Measurements from ENCODE around the gene CD40. TPM values are rescaled to one million over a fixed set of nuclear protein-coding genes. Genes with fewer than 3 reads are reported as not detected.

Gene CD40
- polyA plus RNA-seq, 1 of the 3 experiments (the other 2 are of a cell fraction) = not detected

DNA sequence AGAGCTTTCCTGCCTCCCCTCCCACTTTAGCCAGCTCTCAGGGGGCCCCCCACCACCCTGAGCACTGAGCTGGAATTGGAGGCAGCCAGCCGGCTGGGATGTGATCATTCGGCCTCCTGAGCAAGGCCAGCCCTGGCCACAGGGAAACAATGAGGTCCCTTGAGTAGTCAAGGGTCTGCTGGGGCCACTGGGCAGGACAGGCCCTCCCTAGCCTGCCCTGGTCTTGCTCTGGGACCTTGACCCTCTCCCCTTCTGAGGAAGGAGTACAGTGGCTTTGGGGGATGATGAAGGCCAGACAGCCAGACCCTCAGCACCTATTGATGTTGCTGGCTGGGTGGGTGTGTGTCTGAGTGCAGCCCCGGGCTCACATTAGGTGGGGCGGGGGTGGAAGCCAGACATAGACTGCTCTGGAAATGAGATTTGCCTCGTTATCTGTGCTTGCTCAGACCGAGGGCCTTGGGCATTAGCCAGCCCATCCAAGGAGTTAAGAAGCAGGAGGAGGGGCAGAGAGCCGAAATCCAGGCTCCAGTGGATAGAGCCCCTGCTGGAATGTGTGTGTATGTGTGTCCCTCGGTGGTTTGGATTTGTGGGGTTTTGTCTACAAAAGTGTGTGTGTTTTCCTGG is 21.3 kb downstream of the CD40 start (continued):
- TF ChIP-seq, protein P1, sequence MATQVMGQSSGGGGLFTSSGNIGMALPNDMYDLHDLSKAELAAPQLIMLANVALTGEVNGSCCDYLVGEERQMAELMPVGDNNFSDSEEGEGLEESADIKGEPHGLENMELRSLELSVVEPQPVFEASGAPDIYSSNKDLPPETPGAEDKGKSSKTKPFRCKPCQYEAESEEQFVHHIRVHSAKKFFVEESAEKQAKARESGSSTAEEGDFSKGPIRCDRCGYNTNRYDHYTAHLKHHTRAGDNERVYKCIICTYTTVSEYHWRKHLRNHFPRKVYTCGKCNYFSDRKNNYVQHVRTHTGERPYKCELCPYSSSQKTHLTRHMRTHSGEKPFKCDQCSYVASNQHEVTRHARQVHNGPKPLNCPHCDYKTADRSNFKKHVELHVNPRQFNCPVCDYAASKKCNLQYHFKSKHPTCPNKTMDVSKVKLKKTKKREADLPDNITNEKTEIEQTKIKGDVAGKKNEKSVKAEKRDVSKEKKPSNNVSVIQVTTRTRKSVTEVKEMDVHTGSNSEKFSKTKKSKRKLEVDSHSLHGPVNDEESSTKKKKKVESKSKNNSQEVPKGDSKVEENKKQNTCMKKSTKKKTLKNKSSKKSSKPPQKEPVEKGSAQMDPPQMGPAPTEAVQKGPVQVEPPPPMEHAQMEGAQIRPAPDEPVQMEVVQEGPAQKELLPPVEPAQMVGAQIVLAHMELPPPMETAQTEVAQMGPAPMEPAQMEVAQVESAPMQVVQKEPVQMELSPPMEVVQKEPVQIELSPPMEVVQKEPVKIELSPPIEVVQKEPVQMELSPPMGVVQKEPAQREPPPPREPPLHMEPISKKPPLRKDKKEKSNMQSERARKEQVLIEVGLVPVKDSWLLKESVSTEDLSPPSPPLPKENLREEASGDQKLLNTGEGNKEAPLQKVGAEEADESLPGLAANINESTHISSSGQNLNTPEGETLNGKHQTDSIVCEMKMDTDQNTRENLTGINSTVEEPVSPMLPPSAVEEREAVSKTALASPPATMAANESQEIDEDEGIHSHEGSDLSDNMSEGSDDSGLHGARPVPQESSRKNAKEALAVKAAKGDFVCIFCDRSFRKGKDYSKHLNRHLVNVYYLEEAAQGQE (IDR thresholded peaks at IDR 0.05; ENCODE audit: low read depth, low read length) = no peak
- TF ChIP-seq JUND (IDR thresholded peaks at IDR 0.05) (no peak), MXI1 (IDR thresholded peaks at IDR 0.05; ENCODE audit: low read depth, low read length) (no peak), FOXM1 (IDR thresholded peaks at IDR 0.05; ENCODE audit: low read depth) (no peak), CHD2 (IDR thresholded peaks at IDR 0.05; ENCODE audit: low read length, partially characterized antibody) (peak; percentile 84), EZH2phosphoT487 (IDR thresholded peaks at IDR 0.05; ENCODE audit: borderline replicate concordance, low read depth) (no peak), GABPA (IDR thresholded peaks at IDR 0.05; ENCODE audit: low read depth) (no peak), RXRA (IDR thresholded peaks at IDR 0.05; ENCODE audit: borderline replicate concordance, low read depth) (no peak), FOSL2 (IDR thresholded peaks at IDR 0.05; ENCODE audit: borderline replicate concordance, low read depth) (no peak), RFX5 (IDR thresholded peaks at IDR 0.05; ENCODE audit: low read length) (no peak), USF1 (IDR thresholded peaks at IDR 0.05; ENCODE audit: borderline replicate concordance, low read depth) (no peak), YY1 (IDR thresholded peaks at IDR 0.05; ENCODE audit: low read depth) (no peak), PBX3 (IDR thresholded peaks at IDR 0.05) (no peak), TEAD4 (IDR thresholded peaks at IDR 0.05; ENCODE audit: borderline replicate concordance, insufficient read depth) (no peak), EP300 (IDR thresholded peaks at IDR 0.05; ENCODE audit: borderline replicate concordance in 1 of 2, low read depth in 1 of 2, low read length in 1 of 2) (peak in 1 of 2 experiments; percentile 95; a peak in 2 of 4 replicates)
- TF ChIP-seq, protein P2, sequence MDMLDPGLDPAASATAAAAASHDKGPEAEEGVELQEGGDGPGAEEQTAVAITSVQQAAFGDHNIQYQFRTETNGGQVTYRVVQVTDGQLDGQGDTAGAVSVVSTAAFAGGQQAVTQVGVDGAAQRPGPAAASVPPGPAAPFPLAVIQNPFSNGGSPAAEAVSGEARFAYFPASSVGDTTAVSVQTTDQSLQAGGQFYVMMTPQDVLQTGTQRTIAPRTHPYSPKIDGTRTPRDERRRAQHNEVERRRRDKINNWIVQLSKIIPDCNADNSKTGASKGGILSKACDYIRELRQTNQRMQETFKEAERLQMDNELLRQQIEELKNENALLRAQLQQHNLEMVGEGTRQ (IDR thresholded peaks at IDR 0.05; ENCODE audit: borderline replicate concordance, low read depth, low read length) = no peak
- TF ChIP-seq, protein P3, sequence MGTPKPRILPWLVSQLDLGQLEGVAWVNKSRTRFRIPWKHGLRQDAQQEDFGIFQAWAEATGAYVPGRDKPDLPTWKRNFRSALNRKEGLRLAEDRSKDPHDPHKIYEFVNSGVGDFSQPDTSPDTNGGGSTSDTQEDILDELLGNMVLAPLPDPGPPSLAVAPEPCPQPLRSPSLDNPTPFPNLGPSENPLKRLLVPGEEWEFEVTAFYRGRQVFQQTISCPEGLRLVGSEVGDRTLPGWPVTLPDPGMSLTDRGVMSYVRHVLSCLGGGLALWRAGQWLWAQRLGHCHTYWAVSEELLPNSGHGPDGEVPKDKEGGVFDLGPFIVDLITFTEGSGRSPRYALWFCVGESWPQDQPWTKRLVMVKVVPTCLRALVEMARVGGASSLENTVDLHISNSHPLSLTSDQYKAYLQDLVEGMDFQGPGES (IDR thresholded peaks at IDR 0.05; ENCODE audit: low read depth, low read length) = no peak
